Hepatocyte (in vitro differentiated cells): Measurements from ENCODE around the gene PLEKHG3. TPM values are rescaled to one million over a fixed set of nuclear protein-coding genes. Genes with fewer than 3 reads are reported as not detected.

ENCODE experiments used
- DNase-seq: peaks from one replicate; pipeline ENCODE4 v3.0.0-alpha.2; 2016; ENCODE audit warnings: low spot score
- H2AFZ ChIP-seq: fragments of 200-600 bp; sonication (generic); 2 replicates; pipeline ENCODE4 v1.6.0; 2016; ENCODE audit warnings: antibody characterized with exemption, mild to moderate bottlenecking
- H3K27ac ChIP-seq: fragments of 200-600 bp; sonication (generic); 2 replicates; pipeline ENCODE4 v1.5.1; 2016; ENCODE audit warnings: mild to moderate bottlenecking
- H3K27me3 ChIP-seq: fragments of 200-600 bp; sonication (generic); 2 replicates; pipeline ENCODE4 v1.6.1; 2016
- H3K36me3 ChIP-seq: fragments of 200-600 bp; sonication (generic); replicated peaks from 2 replicates; pipeline ENCODE4 v1.5.1; 2016; ENCODE audit warnings: low read depth; ENCODE audit not compliant: insufficient read depth
- H3K4me1 ChIP-seq: fragments of 200-600 bp; sonication (generic); 2 replicates; pipeline ENCODE4 v1.5.1; 2016; ENCODE audit warnings: mild to moderate bottlenecking, moderate library complexity; ENCODE audit not compliant: insufficient read depth
- H3K4me2 ChIP-seq: fragments of 200-600 bp; sonication (generic); 2 replicates; pipeline ENCODE4 v1.6.0; 2016
- H3K4me3 ChIP-seq: fragments of 200-600 bp; sonication (generic); 2 replicates; pipeline ENCODE4 v1.5.1; 2016; ENCODE audit warnings: mild to moderate bottlenecking
- H3K79me2 ChIP-seq: fragments of 200-600 bp; sonication (generic); 2 replicates; pipeline ENCODE4 v1.6.0; 2017; ENCODE audit warnings: mild to moderate bottlenecking
- H3K9me2 ChIP-seq: fragments of 200-600 bp; sonication (generic); replicated peaks from 2 replicates; pipeline ENCODE4 v1.6.0; 2017; ENCODE audit warnings: mild to moderate bottlenecking; ENCODE audit not compliant: insufficient read depth
- H3K9me3 ChIP-seq: fragments of 200-600 bp; sonication (generic); 2 replicates; pipeline ENCODE4 v1.5.1; 2016; ENCODE audit warnings: low read depth, mild to moderate bottlenecking
- H4K20me1 ChIP-seq: fragments of 200-600 bp; sonication (generic); 2 replicates; pipeline ENCODE4 v1.6.0; 2016; ENCODE audit warnings: mild to moderate bottlenecking; ENCODE audit not compliant: insufficient read depth, poor library complexity, severe bottlenecking
- CTCF ChIP-seq: fragments of 200-600 bp; sonication (generic); IDR thresholded peaks from 2 replicates; pipeline ENCODE4 v1.5.1; 2016; ENCODE audit warnings: antibody characterized with exemption, mild to moderate bottlenecking; ENCODE audit not compliant: poor library complexity
- EZH2 ChIP-seq: fragments of 200-600 bp; sonication (generic); IDR thresholded peaks from 2 replicates; pipeline ENCODE4 v1.6.1; 2016; ENCODE audit warnings: antibody characterized with exemption, mild to moderate bottlenecking, borderline replicate concordance
- EZH2phosphoT487 ChIP-seq: fragments of 200-600 bp; sonication (generic); IDR thresholded peaks from one replicate; pipeline ENCODE4 v1.6.1; 2018; ENCODE audit warnings: antibody characterized with exemption, mild to moderate bottlenecking, low read depth, moderate library complexity; ENCODE audit not compliant: unreplicated experiment, severe bottlenecking
- WGBS: methylation state at CpG from one replicate; pipeline ENCODE4 v1.1.6; 2016; ENCODE audit warnings: low lambda C conversion rate; ENCODE audit errors: missing lambda C conversion rate; 5-methylcytosine and 5-hydroxymethylcytosine counted together
- microRNA-seq: library from miRNA; unstranded; fragments of <30 nt; microRNA quantifications from one replicate; pipeline ENCODE4, GENCODE V29; 2017
- polyA plus RNA-seq: library from polyadenylated mRNA; unstranded; fragments of >200 nt; fragmentation: Nextera tagmentation; extraction: Ambion mirVana; gene quantifications from 2 replicates; pipeline ENCODE4 v1.2.1, GENCODE V29; 2016
- total RNA-seq: library from RNA; depleted of rRNA; stranded (reverse); fragments of >200 nt; gene quantifications from 2 replicates; pipeline ENCODE4 v1.2.3, GENCODE V29; 2014

The PLEKHG3 gene
- total and polyA plus RNA-seq, 2 experiments from 2014 or later, result 42.7 to 54.2 TPM

GRCh38 chr14:64795921-64796320 lies 91.7 kb downstream of the PLEKHG3 start:
- Histone ChIP-seq H4K20me1 (no peaks in the 10 kb centered on the region), H3K79me2 (no peaks in the 10 kb centered on the region), H3K27ac (no peak overlapping the region), H3K4me1 (no peaks in the 10 kb centered on the region), H3K9me3 (no peaks in the 10 kb centered on the region), H3K4me3 (no peak overlapping the region), H3K36me3 (no peaks in the 10 kb centered on the region), H3K27me3 (no peaks in the 10 kb centered on the region), H3K9me2 (no peaks in the 10 kb centered on the region), H2AFZ (no peak overlapping the region), H3K4me2 (no peak overlapping the region)
- DNase-seq, result no peak
- no peak for TF ChIP-seq EZH2phosphoT487
- no peak for TF ChIP-seq CTCF
- no peak for TF ChIP-seq EZH2
- WGBS, result 85% methylated on average over 3 of the region's 3 CpGs

- Histone ChIP-seq H3K27me3 (no peaks in the 10 kb centered on the region), H4K20me1 (no peaks in the 10 kb centered on the region), H3K4me2 (no peak overlapping the region), H3K36me3 (no peaks in the 10 kb centered on the region), H3K9me2 (no peaks in the 10 kb centered on the region), H3K4me3 (no peak overlapping the region), H3K4me1 (no peaks in the 10 kb centered on the region), H3K79me2 (no peaks in the 10 kb centered on the region), H3K9me3 (no peaks in the 10 kb centered on the region), H2AFZ (no peak overlapping the region), H3K27ac (no peak overlapping the region)
- TF ChIP-seq EZH2phosphoT487 (no peak), EZH2 (no peak), CTCF (no peak)
- WGBS, result 87% methylated on average over 11 of the region's 11 CpGs
- no peak for DNase-seq
Measured at GRCh38 chr14:64796369-64796768, 92.1 kb downstream of the PLEKHG3 start.

- Histone ChIP-seq H3K9me3 (no peaks in the 10 kb centered on the region), H2AFZ (no peak overlapping the region), H3K4me1 (no peaks in the 10 kb centered on the region), H3K27me3 (no peaks in the 10 kb centered on the region), H3K36me3 (no peaks in the 10 kb centered on the region), H3K9me2 (no peaks in the 10 kb centered on the region), H3K4me3 (no peak overlapping the region), H3K27ac (no peak overlapping the region), H4K20me1 (no peaks in the 10 kb centered on the region), H3K4me2 (no peak overlapping the region), H3K79me2 (no peaks in the 10 kb centered on the region)
- WGBS, result 95% methylated on average over 10 of the region's 10 CpGs
- no peak for DNase-seq
- TF ChIP-seq EZH2 (no peak), EZH2phosphoT487 (no peak), CTCF (no peak)
Measured at GRCh38 chr14:64799555-64799954, 95.3 kb downstream of the PLEKHG3 start.

Small RNAs within 50 kb of the gene (microRNA-seq; reads per million reads assigned to microRNA genes)
- gene MIR7855, result not detected

Other genes starting within 250 kb of the PLEKHG3 start
- 7.8 and 9.4 TPM in 2 replicates for gene AKAP5, start 238.9 kb upstream of the PLEKHG3 start, total RNA-seq
- 0.60 and 1.4 TPM in 2 replicates for gene AKAP5, start 238.9 kb upstream of the PLEKHG3 start, polyA plus RNA-seq
- gene ZBTB25, start 200.6 kb upstream of the PLEKHG3 start, total RNA-seq, result 7.2 and 8.4 TPM in 2 replicates
- gene ZBTB25, start 200.6 kb upstream of the PLEKHG3 start, polyA plus RNA-seq, result 7.0 and 8.4 TPM in 2 replicates
- gene ZBTB1, start 199.7 kb upstream of the PLEKHG3 start, total RNA-seq, result 60.4 and 65.3 TPM in 2 replicates
- gene ZBTB1, start 199.7 kb upstream of the PLEKHG3 start, polyA plus RNA-seq, result 23.6 and 30.3 TPM in 2 replicates
- 0.93 and 3.3 TPM in 2 replicates for gene HSPA2, start 163.7 kb upstream of the PLEKHG3 start, total RNA-seq
- 2.9 and 5.0 TPM in 2 replicates for gene HSPA2, start 163.7 kb upstream of the PLEKHG3 start, polyA plus RNA-seq
- 0.20 and 0.23 TPM in 2 replicates for gene PPP1R36, start 154.5 kb upstream of the PLEKHG3 start, total RNA-seq
- 0.11 TPM in 1 of 2 replicates, not detected in the other for gene PPP1R36, start 154.5 kb upstream of the PLEKHG3 start, polyA plus RNA-seq
- 1.1 and 2.1 TPM in 2 replicates for gene SPTB, start 175.5 kb downstream of the PLEKHG3 start, total RNA-seq
- gene SPTB, start 175.5 kb downstream of the PLEKHG3 start, polyA plus RNA-seq, result 1.1 and 1.7 TPM in 2 replicates
- gene CHURC1, start 210.0 kb downstream of the PLEKHG3 start, total RNA-seq, result 62.4 and 71.1 TPM in 2 replicates
- gene CHURC1, start 210.0 kb downstream of the PLEKHG3 start, polyA plus RNA-seq, result 134 TPM in 2 replicates
- gene GPX2, start 238.3 kb downstream of the PLEKHG3 start, total RNA-seq, result 59.8 and 88.9 TPM in 2 replicates
- 75.5 and 115 TPM in 2 replicates for gene GPX2, start 238.3 kb downstream of the PLEKHG3 start, polyA plus RNA-seq